ENCODE results near the gene CCDC87.
"Not testable (repeated sequence)": the region's sequence is repeated elsewhere in the genome, so short reads cannot be mapped to it uniquely, and the experiment has no call there.

- TF ChIP-seq POLR2A, POLR2AphosphoS5 (IDR thresholded peaks at IDR 0.05; ENCODE audit: low read depth, low read length): not testable (repeated sequence)
Observed at GRCh38 chr11:66606608-66607007, 13.7 kb upstream of the CCDC87 start.

Data from GM12892 (cell line).